H1 (cell line): ENCODE measurements around the gene UMAD1. TPM values are rescaled to one million over a fixed set of nuclear protein-coding genes. Genes with fewer than 3 reads are reported as not detected.

Source experiments
- CTCF ChIA-PET: fragments of 300-600 bp; sonication (Branson Sonifier 250); formaldehyde crosslinking; loops from one replicate; lab custom pipeline; 2021; ENCODE audit not compliant: partially characterized antibody; lab: Charles Lee
- POLR2A ChIA-PET: fragments of 300-600 bp; sonication (Branson Sonifier 250); formaldehyde crosslinking; loops from one replicate; lab custom pipeline; 2021; ENCODE audit warnings: inconsistent platforms; ENCODE audit not compliant: partially characterized antibody; lab: Charles Lee
- DNase-seq, 2 experiments: peaks; one replicate each; pipeline versions ENCODE4 v3.0.0 to v3.0.0-alpha.2; 2010 to 2022; ENCODE audit warnings: low spot score in 2 of 2, low read depth in 1 of 2, mixed read lengths in 1 of 2
- FAIRE-seq: peaks from 2 replicates; lab custom pipeline; 2011; peaks lifted over from hg19 to GRCh38; lab: Jason Lieb, UNC
- H2AFZ ChIP-seq: 2 replicates; pipeline ENCODE4 v1.8.1; 2012; ENCODE audit warnings: low read length, inconsistent platforms
- H2AK5ac ChIP-seq: 2 replicates; pipeline ENCODE4 v1.6.1; 2013; ENCODE audit warnings: low read depth, low read length
- H2BK120ac ChIP-seq: replicated peaks from 2 replicates; pipeline ENCODE3; 2013; ENCODE audit warnings: low read depth, low read length, inconsistent platforms
- H2BK12ac ChIP-seq: 2 replicates; pipeline ENCODE4 v1.6.1; 2013; ENCODE audit warnings: low read depth, low read length
- H2BK15ac ChIP-seq: 2 replicates; pipeline ENCODE4 v1.6.1; 2013; ENCODE audit warnings: low read length
- H2BK20ac ChIP-seq: 2 replicates; pipeline ENCODE4 v1.6.1; 2013; ENCODE audit warnings: low read length
- H2BK5ac ChIP-seq: 2 replicates; pipeline ENCODE4 v1.6.1; 2013; ENCODE audit warnings: low read depth, low read length
- H3K14ac ChIP-seq: 2 replicates; pipeline ENCODE4 v1.6.1; 2013; ENCODE audit warnings: inconsistent platforms; ENCODE audit not compliant: insufficient read length
- H3K18ac ChIP-seq: 2 replicates; pipeline ENCODE4 v1.6.1; 2013; ENCODE audit warnings: low read length; ENCODE audit errors: extremely low read depth
- H3K23ac ChIP-seq: 2 replicates; pipeline ENCODE4 v1.6.1; 2013; ENCODE audit warnings: inconsistent platforms; ENCODE audit not compliant: insufficient read length
- H3K23me2 ChIP-seq: 2 replicates; pipeline ENCODE4 v1.6.1; 2013; ENCODE audit warnings: low read depth, low read length
- H3K27ac ChIP-seq: 2 replicates; pipeline ENCODE4 v1.6.1; 2011; ENCODE audit warnings: low read depth, low read length, inconsistent platforms
- H3K27me3 ChIP-seq, 4 experiments: replicated peaks in 1 of 4; 1 replicate in 1 of 4; 2 replicates in 3 of 4; pipeline versions ENCODE4 v1.6.1 to v1.8.1; 2011 to 2013; ENCODE audit warnings: low read length in 3 of 4, mild to moderate bottlenecking in 3 of 4, inconsistent platforms in 2 of 4, mixed read lengths in 2 of 4, moderate library complexity in 1 of 4; ENCODE audit not compliant: control insufficient read depth in 3 of 4, insufficient read depth in 3 of 4; ENCODE audit errors: extremely low read depth in 1 of 4
- H3K36me3 ChIP-seq, 4 experiments: 2 replicates each; pipeline versions ENCODE4 v1.6.1 to v1.8.1; 2011 to 2013; ENCODE audit warnings: mild to moderate bottlenecking in 4 of 4, low read length in 3 of 4, moderate library complexity in 2 of 4, control low read depth in 1 of 4, inconsistent platforms in 1 of 4; ENCODE audit not compliant: insufficient read depth in 4 of 4, control insufficient read depth in 2 of 4
- H3K4ac ChIP-seq: replicated peaks from 2 replicates; pipeline ENCODE3; 2013; ENCODE audit warnings: low read length, low read depth, mixed read lengths, inconsistent platforms; ENCODE audit not compliant: insufficient read length
- H3K4me1 ChIP-seq, 4 experiments: replicated peaks in 1 of 4; 1 replicate in 1 of 4; 2 replicates in 3 of 4; pipeline versions ENCODE4 v1.6.1 to v1.8.1; 2011 to 2013; ENCODE audit warnings: low read length in 3 of 4, inconsistent platforms in 2 of 4, mixed read lengths in 1 of 4; ENCODE audit not compliant: insufficient read depth in 4 of 4, control insufficient read depth in 3 of 4
- H3K4me2 ChIP-seq, 2 experiments: 2 replicates each; pipeline versions ENCODE4 v1.6.1 to v1.8.1; 2011 to 2013; ENCODE audit warnings: low read depth in 2 of 2, low read length in 2 of 2, control low read depth in 1 of 2, inconsistent platforms in 1 of 2, mild to moderate bottlenecking in 1 of 2; ENCODE audit not compliant: insufficient read depth in 1 of 2
- H3K4me3 ChIP-seq, 4 experiments: fragments of 200-600, 300-600 bp in 1 of 4; sonication (generic), shearing (Covaris generic), sonication (Bioruptor Twin) in 1 of 4; 2 replicates each; pipeline versions ENCODE4 v1.5.1 to v1.8.1; 2011 to 2016; ENCODE audit warnings: low read length in 4 of 4, low read depth in 3 of 4, control low read depth in 2 of 4, inconsistent platforms in 2 of 4, mild to moderate bottlenecking in 2 of 4, mixed read lengths in 1 of 4, moderate library complexity in 1 of 4; ENCODE audit not compliant: insufficient read depth in 2 of 4; ENCODE audit errors: extremely low read depth in 1 of 4
- H3K56ac ChIP-seq: replicated peaks from 2 replicates; pipeline ENCODE3; 2013; ENCODE audit warnings: low read depth, mild to moderate bottlenecking, mixed read lengths, low read length, inconsistent platforms; ENCODE audit not compliant: insufficient read length
- H3K79me1 ChIP-seq: 2 replicates; pipeline ENCODE4 v1.6.1; 2013; ENCODE audit warnings: low read depth, low read length, control low read depth
- H3K79me2 ChIP-seq, 2 experiments: 2 replicates each; pipeline versions ENCODE4 v1.6.1 to v1.8.1; 2012 to 2013; ENCODE audit warnings: low read length in 2 of 2, mild to moderate bottlenecking in 2 of 2, inconsistent platforms in 1 of 2; ENCODE audit not compliant: insufficient read depth in 2 of 2, control insufficient read depth in 1 of 2
- H3K9ac ChIP-seq, 4 experiments: replicated peaks in 1 of 4; 1 replicate in 1 of 4; 2 replicates in 3 of 4; pipeline versions ENCODE4 v1.6.1 to v1.8.1; 2011 to 2013; ENCODE audit warnings: low read depth in 3 of 4, low read length in 3 of 4, control low read depth in 2 of 4, mild to moderate bottlenecking in 2 of 4, moderate library complexity in 2 of 4, inconsistent platforms in 1 of 4; ENCODE audit errors: extremely low read depth in 1 of 4
- H3K9me3 ChIP-seq, 2 experiments: 2 replicates each; pipeline versions ENCODE4 v1.6.1 to v1.8.1; 2012 to 2013; ENCODE audit warnings: mild to moderate bottlenecking in 2 of 2, moderate library complexity in 2 of 2, control low read depth in 1 of 2, inconsistent platforms in 1 of 2, low read depth in 1 of 2, low read length in 1 of 2, mixed read lengths in 1 of 2; ENCODE audit not compliant: insufficient read depth in 2 of 2
- H4K20me1 ChIP-seq, 2 experiments: replicated peaks in 1 of 2; 2 replicates each; pipeline versions ENCODE3 to v1.8.1; 2011 to 2013; ENCODE audit warnings: inconsistent platforms in 2 of 2, low read length in 2 of 2, mild to moderate bottlenecking in 1 of 2; ENCODE audit not compliant: insufficient read depth in 2 of 2, control insufficient read depth in 1 of 2
- H4K5ac ChIP-seq: 2 replicates; pipeline ENCODE4 v1.6.1; 2013; ENCODE audit warnings: low read length, low read depth, mixed read lengths, inconsistent platforms; ENCODE audit not compliant: insufficient read length
- H4K8ac ChIP-seq: 2 replicates; pipeline ENCODE4 v1.8.0; 2013; ENCODE audit warnings: mild to moderate bottlenecking, moderate library complexity, low read length, inconsistent platforms; ENCODE audit not compliant: insufficient read depth; ENCODE audit errors: extremely low read depth
- H4K91ac ChIP-seq: replicated peaks from 2 replicates; pipeline ENCODE3; 2013; ENCODE audit warnings: low read length, mixed read lengths, inconsistent platforms; ENCODE audit not compliant: insufficient read length
- ATF3 ChIP-seq: IDR thresholded peaks from 2 replicates; pipeline ENCODE4 v1.6.1; 2011; ENCODE audit warnings: low read depth, mild to moderate bottlenecking, low read length; ENCODE audit not compliant: insufficient read depth
- CBX5 ChIP-seq: fragments of 300-800, 300-1000 bp; sonication (generic); IDR thresholded peaks from 2 replicates; pipeline ENCODE4 v1.7.1; 2016; ENCODE audit warnings: antibody characterized with exemption, low read length, low read depth
- CEBPB ChIP-seq: IDR thresholded peaks from 2 replicates; pipeline ENCODE4 v1.6.1; 2012; ENCODE audit warnings: low read depth, low read length
- GTF2F1 ChIP-seq: IDR thresholded peaks from 2 replicates; pipeline ENCODE4 v1.6.1; 2012; ENCODE audit warnings: low read depth, low read length, improper control_type of control experiment, borderline replicate concordance
- KDM5A ChIP-seq: fragments of 200-600 bp; IDR thresholded peaks from 2 replicates; pipeline ENCODE4 v1.7.1; 2012; ENCODE audit warnings: mild to moderate bottlenecking, low read length, inconsistent platforms, mixed read lengths
- NANOG ChIP-seq: IDR thresholded peaks from 2 replicates; pipeline ENCODE4 v1.6.1; 2011; ENCODE audit warnings: low read length, low read depth, mild to moderate bottlenecking, inconsistent platforms; ENCODE audit not compliant: insufficient read depth, poor library complexity, severe bottlenecking
- RAD21 ChIP-seq, 2 experiments: IDR thresholded peaks in 1 of 2; conservative IDR thresholded peaks in 1 of 2; 2 replicates each; pipeline ENCODE4 v1.6.1; 2011; ENCODE audit warnings: low read depth in 2 of 2, low read length in 2 of 2, improper control_type of control experiment in 1 of 2, inconsistent platforms in 1 of 2, mild to moderate bottlenecking in 1 of 2, moderate library complexity in 1 of 2
- SP4 ChIP-seq: IDR thresholded peaks from 2 replicates; pipeline ENCODE4 v1.6.1; 2012; ENCODE audit warnings: low read length, inconsistent platforms
- TBP ChIP-seq: IDR thresholded peaks from 2 replicates; pipeline ENCODE4 v1.6.1; 2011; ENCODE audit warnings: low read depth, low read length, improper control_type of control experiment
- WGBS, 2 experiments: shearing (Covaris generic) in 1 of 2; methylation state at CpG; one replicate each; pipeline versions ENCODE4 v1.1.6 to v1.1.7; 2013 to 2015; ENCODE audit warnings: low lambda C conversion rate in 2 of 2, mixed read lengths in 2 of 2, inconsistent platforms in 1 of 2, low coverage in 1 of 2, missing lambda C conversion rate in 1 of 2; ENCODE audit not compliant: insufficient replicate concordance in 2 of 2, insufficient coverage in 1 of 2, insufficient read length in 1 of 2; ENCODE audit errors: extremely low coverage in 1 of 2, missing lambda C conversion rate in 1 of 2; 5-methylcytosine and 5-hydroxymethylcytosine counted together
- polyA plus RNA-seq, 7 experiments: library from polyadenylated mRNA; depleted of rRNA in 3 of 7; stranded (reverse) in 5 of 7; unstranded in 2 of 7; fragments of >200 nt in 5 of 7; fragments of 200-250 nt in 2 of 7; gene quantifications; 1 replicate in 5 of 7; 2 replicates in 1 of 7; 4 replicates in 1 of 7; pipeline versions ENCODE4 v1.2.1 to v1.2.3, GENCODE V29; 2011 to 2013; ENCODE audit warnings: missing spikeins in 2 of 7, mixed read lengths in 2 of 7
- total RNA-seq: library from RNA; stranded (reverse); fragmentation: NEBNext Ultra II Directional; extraction: Animal tissue kit (Norgen Biotek cat#: 25700); gene quantifications from 2 replicates; pipeline ENCODE4 v1.2.1, GENCODE V29; 2021

UMAD1 gene
- total and polyA plus RNA-seq, 2 of the 8 experiments (the other 6 are each of a cell fraction or from before 2014, with no cell fraction given), result 10.4 to 12.3 TPM

- Histone ChIP-seq H4K5ac (no peak overlapping the region), H2BK5ac (no peak overlapping the region), H3K79me2 (no peaks in the 10 kb centered on the region), H2BK20ac (no peak overlapping the region), H3K79me1 (no peaks in the 10 kb centered on the region), H4K20me1 (no peaks in the 10 kb centered on the region), H2AK5ac (no peak overlapping the region), H2BK12ac (no peak overlapping the region), H3K4me1 (peaks cover 0 to 7% (median 3%) of the 10 kb centered on the region in 4 experiments; a peak in 1 of 7 replicates), H2BK120ac (no peak overlapping the region), H2BK15ac (no peak overlapping the region), H2AFZ (no peak overlapping the region), H3K9ac (no peak overlapping the region), H3K4me2 (no peak overlapping the region), H3K14ac (no peak overlapping the region), H3K56ac (no peak overlapping the region), H3K27me3 (no peaks in the 10 kb centered on the region; a peak in 1 of 7 replicates), H3K27ac (no peak overlapping the region), H3K23me2 (no peaks in the 10 kb centered on the region), H3K36me3 (no peaks in the 10 kb centered on the region), H3K23ac (no peak overlapping the region), H3K9me3 (no peaks in the 10 kb centered on the region), H3K4ac (no peak overlapping the region), H4K8ac (no peak overlapping the region), H3K18ac (no peak overlapping the region), H4K91ac (no peak overlapping the region), H3K4me3 (no peak overlapping the region)
- TF ChIP-seq GTF2F1 (no peak), CBX5 (no peak), NANOG (no peak), ATF3 (no peak), RAD21 (IDR thresholded peaks at IDR 0.05 in 1 of 2, conservative IDR thresholded peaks at IDR 0.05 in 1 of 2; ENCODE audit: low read depth in 2 of 2, low read length in 2 of 2) (no peak), CEBPB (no peak), KDM5A (no peak), TBP (no peak), SP4 (no peak)
- no peak for DNase-seq
- POLR2A ChIA-PET, result no interaction called here
- 89% methylated on average over 4 of the region's 4 CpGs; no CpG with 5 or more reads in 1 of the 2 experiments for WGBS, 2 experiments
- peak; percentile 57 for FAIRE-seq
- CTCF ChIA-PET, result no interaction called here
Measured at GRCh38 chr7:7732621-7733281, 92.2 kb downstream of the UMAD1 start.
